Measurements from ENCODE around the gene KRT9.
"Not testable (repeated sequence)": the region's sequence is repeated elsewhere in the genome, so short reads cannot be mapped to it uniquely, and the experiment has no call there.

Gene KRT9

GRCh38 chr17:41578538-41578937 is 6.7 kb upstream of the KRT9 start:
- CTCF ChIA-PET = interaction anchor here (1.0 to 2.9 kb wide), 13 partner anchors 8 to 1021 kb away, joined by 3 to 47 read pairs (median 6); no protein-coding TSS in a partner anchor
- TF ChIP-seq, protein P1, sequence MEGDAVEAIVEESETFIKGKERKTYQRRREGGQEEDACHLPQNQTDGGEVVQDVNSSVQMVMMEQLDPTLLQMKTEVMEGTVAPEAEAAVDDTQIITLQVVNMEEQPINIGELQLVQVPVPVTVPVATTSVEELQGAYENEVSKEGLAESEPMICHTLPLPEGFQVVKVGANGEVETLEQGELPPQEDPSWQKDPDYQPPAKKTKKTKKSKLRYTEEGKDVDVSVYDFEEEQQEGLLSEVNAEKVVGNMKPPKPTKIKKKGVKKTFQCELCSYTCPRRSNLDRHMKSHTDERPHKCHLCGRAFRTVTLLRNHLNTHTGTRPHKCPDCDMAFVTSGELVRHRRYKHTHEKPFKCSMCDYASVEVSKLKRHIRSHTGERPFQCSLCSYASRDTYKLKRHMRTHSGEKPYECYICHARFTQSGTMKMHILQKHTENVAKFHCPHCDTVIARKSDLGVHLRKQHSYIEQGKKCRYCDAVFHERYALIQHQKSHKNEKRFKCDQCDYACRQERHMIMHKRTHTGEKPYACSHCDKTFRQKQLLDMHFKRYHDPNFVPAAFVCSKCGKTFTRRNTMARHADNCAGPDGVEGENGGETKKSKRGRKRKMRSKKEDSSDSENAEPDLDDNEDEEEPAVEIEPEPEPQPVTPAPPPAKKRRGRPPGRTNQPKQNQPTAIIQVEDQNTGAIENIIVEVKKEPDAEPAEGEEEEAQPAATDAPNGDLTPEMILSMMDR (IDR thresholded peaks at IDR 0.05; ENCODE audit: insufficient read depth, low read length, missing control alignments) = no peak
- no peak overlapping the region for H3K4me3 ChIP-seq (ENCODE audit: low read depth, low read length)
- no peak for DNase-seq (ENCODE audit: low read depth, low spot score)
- POLR2A ChIA-PET = no interaction called here

- DNase-seq (ENCODE audit: low read depth, low spot score); POLR2A ChIA-PET; H3K4me3 ChIP-seq (ENCODE audit: low read depth, low read length): not testable (repeated sequence)
- CTCF ChIA-PET = interaction anchor here (2.4 kb wide), 1 partner anchor 27 kb away, joined by 13 read pairs; no protein-coding TSS in a partner anchor
These were observed 4.9 kb upstream of the KRT9 start for GRCh38 chr17:41576740-41577139.

- TF ChIP-seq, protein P1 (IDR thresholded peaks at IDR 0.05; ENCODE audit: insufficient read depth, low read length, missing control alignments) = no peak
- CTCF ChIA-PET = interaction anchor here (1.0 to 2.4 kb wide), 5 partner anchors 9 to 91 kb away, joined by 3 to 13 read pairs (median 5); no protein-coding TSS in a partner anchor
- DNase-seq (ENCODE audit: low read depth, low spot score) = no peak
- POLR2A ChIA-PET = no interaction called here
- H3K4me3 ChIP-seq (ENCODE audit: low read depth, low read length) = no peak overlapping the region
These were observed 3.5 kb upstream of the KRT9 start for GRCh38 chr17:41575336-41575735.

DNA sequence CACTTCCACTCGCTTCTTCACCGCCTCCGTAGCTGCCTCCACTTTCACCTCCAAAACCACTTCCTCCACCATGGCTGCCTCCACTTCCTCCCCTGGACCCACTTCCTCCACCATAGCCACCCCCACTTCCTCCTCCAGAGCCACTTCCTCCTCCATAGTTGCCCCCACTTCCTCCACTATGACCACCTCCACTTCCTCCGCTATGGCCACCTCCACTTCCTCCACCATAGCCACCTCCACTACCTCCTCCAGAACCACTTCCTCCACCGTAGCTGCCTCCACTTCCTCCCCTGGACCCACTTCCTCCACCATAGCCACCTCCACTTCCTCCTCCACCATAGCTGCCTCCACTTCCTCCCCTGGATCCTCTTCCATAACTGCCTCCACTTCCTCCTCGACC is 4.5 kb downstream of the KRT9 start:
- ChIA-PET POLR2A (no interaction called here), CTCF (interaction anchor here (1.5 to 13.3 kb wide), 4 partner anchors 17 to 245 kb away, joined by 3 to 180 read pairs (median 34); no protein-coding TSS in a partner anchor)
- TF ChIP-seq, protein P1 (IDR thresholded peaks at IDR 0.05; ENCODE audit: insufficient read depth, low read length, missing control alignments) = no peak
- DNase-seq (ENCODE audit: low read depth, low spot score) = no peak
- no peak overlapping the region for H3K4me3 ChIP-seq (ENCODE audit: low read depth, low read length)

DNA sequence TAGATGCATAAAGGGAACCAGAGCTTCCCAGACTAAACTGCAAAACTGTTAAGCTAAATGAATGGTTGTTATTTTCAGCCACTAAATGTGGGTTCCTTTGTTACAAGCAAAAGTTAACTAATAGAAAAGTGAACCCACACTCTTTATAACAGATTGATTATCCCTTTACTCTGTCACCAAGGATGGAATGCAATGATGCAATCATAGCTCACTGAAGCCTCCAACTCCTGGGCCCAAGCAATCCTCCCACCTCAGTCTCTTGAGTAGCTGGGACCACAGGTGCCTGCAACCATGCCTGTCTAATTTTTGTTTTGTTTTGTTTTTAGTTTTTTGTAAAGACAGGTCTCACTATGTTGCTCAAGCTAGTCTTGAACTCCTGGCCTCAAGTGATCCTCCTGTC is 6.5 kb downstream of the KRT9 start:
- TF ChIP-seq, protein P1 (IDR thresholded peaks at IDR 0.05; ENCODE audit: insufficient read depth, low read length, missing control alignments) = no peak
- no peak overlapping the region for H3K4me3 ChIP-seq (ENCODE audit: low read depth, low read length)
- POLR2A ChIA-PET = no interaction called here
- no peak for DNase-seq (ENCODE audit: low read depth, low spot score)
- CTCF ChIA-PET = interaction anchor here (1.0 to 13.3 kb wide), 7 partner anchors 13 to 98 kb away, joined by 3 to 180 read pairs (median 4); partner anchors contain the start of gene KRT15

- TF ChIP-seq, protein P1 (IDR thresholded peaks at IDR 0.05; ENCODE audit: insufficient read depth, low read length, missing control alignments) = no peak
- no peak overlapping the region for H3K4me3 ChIP-seq (ENCODE audit: low read depth, low read length)
- ChIA-PET CTCF (interaction anchor here (7.9 to 13.3 kb wide), 2 partner anchors 14 to 84 kb away, joined by 52 to 180 read pairs; no protein-coding TSS in a partner anchor), POLR2A (no interaction called here)
- no peak for DNase-seq (ENCODE audit: low read depth, low spot score)
These were observed 8.2 kb downstream of the KRT9 start for GRCh38 chr17:41563607-41564170.

DNA sequence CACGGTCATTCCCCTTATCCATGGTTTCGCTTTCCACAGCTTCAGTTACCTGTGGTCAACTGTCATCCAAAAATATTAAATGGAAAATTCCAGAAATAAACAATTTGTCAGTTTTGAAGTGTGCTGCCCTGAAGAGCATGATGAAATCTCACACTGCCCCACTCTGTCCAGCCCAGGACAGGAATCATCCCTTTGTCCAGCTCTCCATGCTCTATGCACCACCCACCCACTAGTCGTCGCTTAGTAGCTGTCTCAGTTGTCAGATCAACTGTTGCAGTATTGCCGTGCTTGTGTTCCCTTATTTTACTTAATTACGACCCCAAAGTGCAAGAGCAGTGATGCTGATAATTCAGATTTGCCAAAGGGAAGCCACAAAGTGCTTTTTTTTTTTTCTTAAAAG is 10.3 kb downstream of the KRT9 start:
- ChIA-PET CTCF (interaction anchor here (13.3 to 16.0 kb wide), 2 partner anchors 11 to 103 kb away, joined by 180 to 604 read pairs; no protein-coding TSS in a partner anchor), POLR2A (no interaction called here)
- TF ChIP-seq, protein P1 (IDR thresholded peaks at IDR 0.05; ENCODE audit: insufficient read depth, low read length, missing control alignments) = no peak
- DNase-seq (ENCODE audit: low read depth, low spot score) = no peak
- H3K4me3 ChIP-seq (ENCODE audit: low read depth, low read length) = no peak overlapping the region
